ENCODE measurements around the gene SEMA4C. TPM values are rescaled to one million over a fixed set of nuclear protein-coding genes. Genes with fewer than 3 reads are reported as not detected.

Gene SEMA4C
- polyA plus RNA-seq, 3 donors, result 0.08 to 5.7 (median 0.21) TPM

DNA sequence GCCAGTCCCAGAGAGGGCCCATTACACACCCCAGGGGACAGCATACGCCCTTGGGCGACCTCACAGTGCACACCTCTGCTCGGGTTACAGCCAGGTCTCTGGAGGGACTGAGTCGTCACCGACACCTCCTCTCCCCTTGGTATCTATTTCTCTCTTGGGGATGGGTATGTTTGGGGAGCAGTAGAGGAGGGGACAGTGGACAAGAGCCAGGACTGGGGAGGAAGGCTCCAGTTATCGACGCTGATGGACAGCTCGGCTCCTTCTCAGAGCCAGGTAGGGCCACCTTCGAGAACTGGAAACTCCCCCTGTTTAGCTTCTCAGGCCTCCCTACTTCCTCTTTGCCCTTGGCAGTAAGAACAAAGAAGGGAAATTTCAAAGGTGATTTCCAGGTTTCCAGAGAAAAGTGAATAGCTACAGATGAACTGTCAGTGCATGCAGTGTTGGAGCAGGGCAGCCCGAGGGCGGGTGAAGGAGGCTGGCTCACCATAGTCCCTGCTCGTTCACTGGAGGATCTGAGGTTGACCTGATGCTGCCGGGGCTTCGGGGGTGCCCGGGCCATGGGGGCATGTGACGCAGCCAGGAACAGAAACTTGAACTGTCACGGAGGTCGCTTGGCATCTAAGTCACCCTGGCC is 4.4 kb upstream of the SEMA4C start:
- Histone ChIP-seq H3K9me3 (replicated peaks in 1 of 2; ENCODE audit: control insufficient read depth in 1 of 2, insufficient read depth in 1 of 2, low read length in 2 of 2) (peaks cover 0 to 10% of the 10 kb centered on the region in 2 donors), H3K9ac (ENCODE audit: insufficient read depth, low read length, poor library complexity, severe bottlenecking) (no peak overlapping the region), H3K27ac (ENCODE audit: low read depth in 1 of 2, low read length in 2 of 2) (no peak overlapping the region), H3K4me1 (ENCODE audit: control insufficient read depth in 1 of 2, insufficient read depth in 2 of 2, low read length in 2 of 2) (peaks cover 27 to 37% of the 10 kb centered on the region in 2 donors), H3K79me2 (ENCODE audit: insufficient read depth, low read length) (no peaks in the 10 kb centered on the region), H4K20me1 (ENCODE audit: insufficient read depth, low read length) (no peaks in the 10 kb centered on the region), H3K4me2 (replicated peaks; ENCODE audit: extremely low read depth, low read length, poor library complexity, severe bottlenecking) (no peak overlapping the region), H3K36me3 (replicated peaks in 1 of 2; ENCODE audit: control insufficient read depth in 1 of 2, insufficient read depth in 2 of 2, low read length in 2 of 2) (no peaks in the 10 kb centered on the region), H2AFZ (ENCODE audit: insufficient read depth, low read depth, low read length, poor library complexity, severe bottlenecking) (no peak overlapping the region), H3K27me3 (ENCODE audit: control insufficient read depth in 2 of 2, insufficient read depth in 2 of 2, low read length in 2 of 2) (peaks cover 26 to 90% of the 10 kb centered on the region in 2 donors), H3K4me3 (replicated peaks in 1 of 3; ENCODE audit: low read depth in 2 of 3, low read length in 3 of 3) (no peak overlapping the region)
- peaks cover 62 to 97% (median 79%) of the 10 kb centered on the region in 3 donors for H3K27me3 Mint-ChIP-seq (ENCODE audit: low read depth in 3 of 3)
- H3K4me1 Mint-ChIP-seq, result peaks cover 35% of the 10 kb centered on the region
- peak overlapping the region; percentile 40 to 83 for H3K4me3 Mint-ChIP-seq
- 15% methylated on average over 9 of the region's 18 CpGs for WGBS (ENCODE audit: insufficient coverage)
- intact Hi-C loops (cut with micrococcal nuclease), result no loop called here
- peaks cover 0 to 2% of the 10 kb centered on the region in 2 donors for H3K36me3 Mint-ChIP-seq
- TF ChIP-seq, protein P1, sequence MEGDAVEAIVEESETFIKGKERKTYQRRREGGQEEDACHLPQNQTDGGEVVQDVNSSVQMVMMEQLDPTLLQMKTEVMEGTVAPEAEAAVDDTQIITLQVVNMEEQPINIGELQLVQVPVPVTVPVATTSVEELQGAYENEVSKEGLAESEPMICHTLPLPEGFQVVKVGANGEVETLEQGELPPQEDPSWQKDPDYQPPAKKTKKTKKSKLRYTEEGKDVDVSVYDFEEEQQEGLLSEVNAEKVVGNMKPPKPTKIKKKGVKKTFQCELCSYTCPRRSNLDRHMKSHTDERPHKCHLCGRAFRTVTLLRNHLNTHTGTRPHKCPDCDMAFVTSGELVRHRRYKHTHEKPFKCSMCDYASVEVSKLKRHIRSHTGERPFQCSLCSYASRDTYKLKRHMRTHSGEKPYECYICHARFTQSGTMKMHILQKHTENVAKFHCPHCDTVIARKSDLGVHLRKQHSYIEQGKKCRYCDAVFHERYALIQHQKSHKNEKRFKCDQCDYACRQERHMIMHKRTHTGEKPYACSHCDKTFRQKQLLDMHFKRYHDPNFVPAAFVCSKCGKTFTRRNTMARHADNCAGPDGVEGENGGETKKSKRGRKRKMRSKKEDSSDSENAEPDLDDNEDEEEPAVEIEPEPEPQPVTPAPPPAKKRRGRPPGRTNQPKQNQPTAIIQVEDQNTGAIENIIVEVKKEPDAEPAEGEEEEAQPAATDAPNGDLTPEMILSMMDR (IDR thresholded peaks at IDR 0.05), result no peak
- DNase-seq, result peak; percentile 45 to 90 (median 56)
- H3K27ac Mint-ChIP-seq, result peak overlapping the region in 5 of 7 donors; percentile 33 to 89 (median 53)
- peaks cover 0 to 17% (median 0%) of the 10 kb centered on the region in 7 donors for H3K9me3 Mint-ChIP-seq

- peaks cover 57 to 96% (median 74%) of the 10 kb centered on the region in 3 donors for H3K27me3 Mint-ChIP-seq (ENCODE audit: low read depth in 3 of 3)
- intact Hi-C loops (cut with micrococcal nuclease), result no loop called here
- peaks cover 35% of the 10 kb centered on the region for H3K4me1 Mint-ChIP-seq
- H3K79me2 ChIP-seq (ENCODE audit: insufficient read depth, low read length), result no peaks in the 10 kb centered on the region
- peak; percentile 66 to 92 (median 77) for DNase-seq
- H3K9ac ChIP-seq (ENCODE audit: insufficient read depth, low read length, poor library complexity, severe bottlenecking), result no peak overlapping the region
- H3K9me3 ChIP-seq (replicated peaks in 1 of 2; ENCODE audit: control insufficient read depth in 1 of 2, insufficient read depth in 1 of 2, low read length in 2 of 2), result peaks cover 0 to 10% of the 10 kb centered on the region in 2 donors
- H3K27ac ChIP-seq (ENCODE audit: low read depth in 1 of 2, low read length in 2 of 2), result no peak overlapping the region
- no peaks in the 10 kb centered on the region for H4K20me1 ChIP-seq (ENCODE audit: insufficient read depth, low read length)
- H2AFZ ChIP-seq (ENCODE audit: insufficient read depth, low read depth, low read length, poor library complexity, severe bottlenecking), result no peak overlapping the region
- H3K4me2 ChIP-seq (replicated peaks; ENCODE audit: extremely low read depth, low read length, poor library complexity, severe bottlenecking), result no peak overlapping the region
- H3K4me3 Mint-ChIP-seq, result peak overlapping the region in 1 of 2 donors; percentile 67
- peaks cover 31 to 43% of the 10 kb centered on the region in 2 donors for H3K4me1 ChIP-seq (ENCODE audit: control insufficient read depth in 1 of 2, insufficient read depth in 2 of 2, low read length in 2 of 2)
- peaks cover 0 to 2% of the 10 kb centered on the region in 2 donors for H3K36me3 Mint-ChIP-seq
- H3K36me3 ChIP-seq (replicated peaks in 1 of 2; ENCODE audit: control insufficient read depth in 1 of 2, insufficient read depth in 2 of 2, low read length in 2 of 2), result no peaks in the 10 kb centered on the region
- H3K4me3 ChIP-seq (replicated peaks in 1 of 3; ENCODE audit: low read depth in 2 of 3, low read length in 3 of 3), result no peak overlapping the region
- 29% methylated on average over 8 of the region's 8 CpGs for WGBS (ENCODE audit: insufficient coverage)
- peak overlapping the region in 4 of 7 donors; percentile 16 to 89 (median 49) for H3K27ac Mint-ChIP-seq
- TF ChIP-seq, protein P1 (IDR thresholded peaks at IDR 0.05), result no peak
- peaks cover 0 to 17% (median 0%) of the 10 kb centered on the region in 7 donors for H3K9me3 Mint-ChIP-seq
- peaks cover 26 to 83% of the 10 kb centered on the region in 2 donors for H3K27me3 ChIP-seq (ENCODE audit: control insufficient read depth in 2 of 2, insufficient read depth in 2 of 2, low read length in 2 of 2)
Observed at GRCh38 chr2:96873651-96874096, 3.8 kb upstream of the SEMA4C start.

All from CD14-positive monocyte (primary cell).